ENCODE measurements around the gene TUG1.
A peak's percentile ranks its signal among the peaks of the same experiment; 100 is the strongest.

TUG1 gene

GRCh38 chr22:30968924-30969531 lies at the start of gene TUG1:
TSS of gene TUG1 (plus strand) at chr22:30969265.
- peak within 1 kb of the TSS; percentile 96 for H3K4me3 Mint-ChIP-seq

GRCh38 chr22:30919973-30920372 lies 49.1 kb upstream of the TUG1 start:
- DNase-seq (ENCODE audit: low spot score in 2 of 2) (no peak), ATAC-seq (ENCODE audit: low read depth) (no peak)
- H3K9me3 Mint-ChIP-seq = peaks cover 3% of the 10 kb centered on the region
- H3K4me1 Mint-ChIP-seq = peaks cover 10% of the 10 kb centered on the region
- no peak overlapping the region for H3K4me3 Mint-ChIP-seq
- H3K27ac Mint-ChIP-seq = peak overlapping the region; percentile 21
- no peaks in the 10 kb centered on the region for H3K27me3 Mint-ChIP-seq
- peaks cover 8% of the 10 kb centered on the region for H3K36me3 Mint-ChIP-seq

More at GRCh38 chr22:30968924-30969531, at the start of gene TUG1:
- no peaks in the 10 kb centered on the region for H3K27me3 Mint-ChIP-seq
- peak; percentile 87 for ATAC-seq (ENCODE audit: low read depth)
- H3K9me3 Mint-ChIP-seq = peaks cover 2% of the 10 kb centered on the region
- H3K4me1 Mint-ChIP-seq = peaks cover 25% of the 10 kb centered on the region
- peaks cover 29% of the 10 kb centered on the region for H3K36me3 Mint-ChIP-seq
- peak; percentile 93 to 94 for DNase-seq (ENCODE audit: low spot score in 2 of 2)
- H3K27ac Mint-ChIP-seq = peak within 1 kb of the TSS; percentile 88

- Mint-ChIP-seq H3K4me1 (peaks cover 10% of the 10 kb centered on the region), H3K36me3 (peaks cover 8% of the 10 kb centered on the region), H3K27me3 (no peaks in the 10 kb centered on the region), H3K9me3 (peaks cover 2% of the 10 kb centered on the region), H3K27ac (peak overlapping the region; percentile 21), H3K4me3 (peak overlapping the region; percentile 78)
- DNase-seq (ENCODE audit: low spot score in 2 of 2) (peak; percentile 79 to 84), ATAC-seq (ENCODE audit: low read depth) (peak; percentile 65)
Observed at GRCh38 chr22:30920407-30920806, 48.7 kb upstream of the TUG1 start.

- ATAC-seq (ENCODE audit: low read depth) (no peak), DNase-seq (ENCODE audit: low spot score in 2 of 2) (no peak)
- Mint-ChIP-seq H3K9me3 (peaks cover 2% of the 10 kb centered on the region), H3K4me1 (peaks cover 10% of the 10 kb centered on the region), H3K36me3 (peaks cover 8% of the 10 kb centered on the region), H3K27ac (peak overlapping the region; percentile 94), H3K4me3 (peak overlapping the region; percentile 83), H3K27me3 (no peaks in the 10 kb centered on the region)
Observed at GRCh38 chr22:30921108-30921507, 48.0 kb upstream of the TUG1 start.

GRCh38 chr22:30922151-30922611 lies 46.9 kb upstream of the TUG1 start:
- Mint-ChIP-seq H3K4me3 (peak overlapping the region; percentile 83), H3K36me3 (peaks cover 11% of the 10 kb centered on the region), H3K4me1 (peaks cover 8% of the 10 kb centered on the region), H3K27me3 (no peaks in the 10 kb centered on the region), H3K27ac (peak overlapping the region; percentile 94), H3K9me3 (no peaks in the 10 kb centered on the region)
- peak; percentile 87 for ATAC-seq (ENCODE audit: low read depth)
- DNase-seq (ENCODE audit: low spot score in 2 of 2) = peak; percentile 64 to 81

- ATAC-seq (ENCODE audit: low read depth) (no peak), DNase-seq (ENCODE audit: low spot score in 2 of 2) (no peak)
- H3K27ac Mint-ChIP-seq = peak overlapping the region; percentile 94
- H3K4me3 Mint-ChIP-seq = peak overlapping the region; percentile 24
- peaks cover 16% of the 10 kb centered on the region for H3K36me3 Mint-ChIP-seq
- H3K4me1 Mint-ChIP-seq = peaks cover 8% of the 10 kb centered on the region
- no peaks in the 10 kb centered on the region for H3K27me3 Mint-ChIP-seq
- H3K9me3 Mint-ChIP-seq = no peaks in the 10 kb centered on the region
Observed at GRCh38 chr22:30923168-30923900, 45.7 kb upstream of the TUG1 start.

GRCh38 chr22:30925667-30926066 lies 43.4 kb upstream of the TUG1 start:
- H3K27ac Mint-ChIP-seq = no peak overlapping the region
- no peak for DNase-seq (ENCODE audit: low spot score in 2 of 2)

GRCh38 chr22:30926706-30927105 lies 42.4 kb upstream of the TUG1 start:
- DNase-seq (ENCODE audit: low spot score in 2 of 2) = no peak
- H3K9me3 Mint-ChIP-seq = no peaks in the 10 kb centered on the region
- no peak overlapping the region for H3K27ac Mint-ChIP-seq
- H3K4me3 Mint-ChIP-seq = no peak overlapping the region
- peaks cover 28% of the 10 kb centered on the region for H3K36me3 Mint-ChIP-seq
- peaks cover 7% of the 10 kb centered on the region for H3K4me1 Mint-ChIP-seq
- no peak for ATAC-seq (ENCODE audit: low read depth)
- H3K27me3 Mint-ChIP-seq = no peaks in the 10 kb centered on the region

More at GRCh38 chr22:30925667-30926066, 43.4 kb upstream of the TUG1 start:
- peaks cover 19% of the 10 kb centered on the region for H3K36me3 Mint-ChIP-seq
- peaks cover 3% of the 10 kb centered on the region for H3K4me1 Mint-ChIP-seq
- no peaks in the 10 kb centered on the region for H3K9me3 Mint-ChIP-seq
- no peak overlapping the region for H3K4me3 Mint-ChIP-seq
- no peaks in the 10 kb centered on the region for H3K27me3 Mint-ChIP-seq
- no peak for ATAC-seq (ENCODE audit: low read depth)

- Mint-ChIP-seq H3K27me3 (no peaks in the 10 kb centered on the region), H3K4me1 (peaks cover 3% of the 10 kb centered on the region), H3K9me3 (no peaks in the 10 kb centered on the region), H3K36me3 (peaks cover 35% of the 10 kb centered on the region), H3K4me3 (no peak overlapping the region), H3K27ac (no peak overlapping the region)
- ATAC-seq (ENCODE audit: low read depth) = no peak
- DNase-seq (ENCODE audit: low spot score in 2 of 2) = no peak
Observed at GRCh38 chr22:30927806-30928205, 41.3 kb upstream of the TUG1 start.

GRCh38 chr22:30928401-30928800 lies 40.7 kb upstream of the TUG1 start:
- H3K36me3 Mint-ChIP-seq = peaks cover 36% of the 10 kb centered on the region
- no peak overlapping the region for H3K4me3 Mint-ChIP-seq
- ATAC-seq (ENCODE audit: low read depth) = no peak
- no peak overlapping the region for H3K27ac Mint-ChIP-seq
- H3K4me1 Mint-ChIP-seq = peaks cover 3% of the 10 kb centered on the region
- DNase-seq (ENCODE audit: low spot score in 2 of 2) = no peak
- H3K9me3 Mint-ChIP-seq = no peaks in the 10 kb centered on the region
- no peaks in the 10 kb centered on the region for H3K27me3 Mint-ChIP-seq

GRCh38 chr22:30930228-30930627 lies 38.8 kb upstream of the TUG1 start:
- DNase-seq (ENCODE audit: low spot score in 2 of 2) = no peak
- peaks cover 42% of the 10 kb centered on the region for H3K36me3 Mint-ChIP-seq
- no peak for ATAC-seq (ENCODE audit: low read depth)
- H3K27me3 Mint-ChIP-seq = no peaks in the 10 kb centered on the region
- no peaks in the 10 kb centered on the region for H3K9me3 Mint-ChIP-seq
- H3K27ac Mint-ChIP-seq = peak overlapping the region; percentile 32
- peaks cover 3% of the 10 kb centered on the region for H3K4me1 Mint-ChIP-seq
- no peak overlapping the region for H3K4me3 Mint-ChIP-seq

- ATAC-seq (ENCODE audit: low read depth) (no peak), DNase-seq (ENCODE audit: low spot score in 2 of 2) (no peak)
- Mint-ChIP-seq H3K9me3 (no peaks in the 10 kb centered on the region), H3K4me3 (no peak overlapping the region), H3K36me3 (peaks cover 46% of the 10 kb centered on the region), H3K4me1 (peaks cover 3% of the 10 kb centered on the region), H3K27ac (peak overlapping the region; percentile 12), H3K27me3 (no peaks in the 10 kb centered on the region)
Observed at GRCh38 chr22:30931541-30932300, 37.3 kb upstream of the TUG1 start.

GRCh38 chr22:30932661-30933060 lies 36.4 kb upstream of the TUG1 start:
- H3K27ac Mint-ChIP-seq = no peak overlapping the region
- H3K9me3 Mint-ChIP-seq = no peaks in the 10 kb centered on the region
- ATAC-seq (ENCODE audit: low read depth) (no peak), DNase-seq (ENCODE audit: low spot score in 2 of 2) (no peak)
- H3K4me1 Mint-ChIP-seq = peaks cover 3% of the 10 kb centered on the region
- H3K27me3 Mint-ChIP-seq = no peaks in the 10 kb centered on the region
- peaks cover 43% of the 10 kb centered on the region for H3K36me3 Mint-ChIP-seq
- no peak overlapping the region for H3K4me3 Mint-ChIP-seq

GRCh38 chr22:30933457-30933856 lies 35.6 kb upstream of the TUG1 start:
- Mint-ChIP-seq H3K4me1 (peaks cover 3% of the 10 kb centered on the region), H3K27me3 (no peaks in the 10 kb centered on the region), H3K4me3 (no peak overlapping the region), H3K27ac (no peak overlapping the region), H3K9me3 (no peaks in the 10 kb centered on the region), H3K36me3 (peaks cover 41% of the 10 kb centered on the region)
- ATAC-seq (ENCODE audit: low read depth) = no peak
- no peak for DNase-seq (ENCODE audit: low spot score in 2 of 2)
